ENCODE results near the gene PRTG.
"Not testable (repeated sequence)": the region's sequence is repeated elsewhere in the genome, so short reads cannot be mapped to it uniquely, and the experiment has no call there.

Gene PRTG

DNA sequence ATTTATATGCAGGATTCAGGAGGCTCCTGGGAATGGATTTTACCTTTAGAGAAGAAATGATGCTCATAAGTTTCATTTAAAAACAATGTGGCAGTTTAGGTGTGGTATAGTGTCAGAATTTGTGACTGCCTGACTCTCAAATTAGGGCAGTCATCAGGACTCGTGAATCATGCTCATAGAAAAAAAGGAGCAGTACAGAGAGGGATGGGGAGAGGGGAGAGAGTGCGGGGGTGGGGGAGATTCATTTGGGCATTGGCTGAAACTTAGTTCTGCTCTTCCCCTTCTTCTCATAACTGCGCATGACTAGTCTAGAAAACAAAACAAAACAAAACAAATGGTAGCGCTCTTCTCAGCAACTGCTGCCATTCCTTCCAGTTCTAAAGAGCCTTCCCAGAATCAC, 44.3 kb downstream of the PRTG start:
- no peak for DNase-seq

GRCh38 chr15:55696221-55696620, 46.7 kb downstream of the PRTG start:
- DNase-seq: no peak

- DNase-seq: no peak
These were observed 47.5 kb downstream of the PRTG start for GRCh38 chr15:55695432-55695831.

DNA sequence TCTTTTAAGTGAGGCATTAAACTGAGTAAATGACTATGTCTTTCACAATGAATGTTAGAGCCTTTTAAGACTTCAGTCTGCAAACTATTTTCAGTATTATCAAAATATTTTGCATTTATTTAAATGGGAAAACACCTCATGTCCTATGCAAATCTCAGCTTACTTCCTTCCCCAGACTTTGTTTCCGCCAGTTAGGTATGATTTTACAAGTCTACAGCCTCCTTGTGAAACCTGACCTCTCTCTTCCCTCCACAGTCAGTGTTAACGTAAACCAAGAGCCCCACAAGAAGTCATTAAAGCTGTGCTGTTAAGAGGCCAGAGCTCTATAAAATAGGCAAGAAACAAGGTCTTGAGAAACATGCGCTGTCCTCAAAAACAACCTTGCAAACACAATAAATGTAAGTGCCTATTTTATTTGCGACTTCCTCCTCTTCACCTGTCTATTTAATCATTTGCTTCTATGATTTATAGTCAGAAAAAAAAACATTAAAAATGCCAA, 48.3 kb downstream of the PRTG start:
- peak in 1 of 2 experiments; percentile 2 for DNase-seq

GRCh38 chr15:55693116-55693515, 49.8 kb downstream of the PRTG start:
- DNase-seq: not testable (repeated sequence)

DNA sequence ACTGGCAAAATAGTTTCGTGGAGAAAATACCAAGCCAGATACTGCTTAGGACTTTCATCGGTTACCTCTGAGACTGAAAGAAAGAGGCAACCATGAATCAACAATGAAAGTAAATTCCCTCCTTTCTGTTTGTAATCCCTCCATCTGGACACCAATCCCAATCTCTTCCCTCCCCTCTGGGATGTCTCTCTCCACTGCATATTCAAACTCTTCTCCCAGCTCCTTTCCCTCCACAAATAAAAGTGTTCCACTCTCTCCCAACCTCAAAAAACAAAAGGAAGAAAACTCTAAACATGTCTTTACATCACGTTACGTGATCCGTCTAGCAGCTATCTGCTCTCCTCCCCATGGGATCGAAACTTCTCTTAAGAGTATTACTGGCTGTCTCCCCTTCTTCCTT, 55.2 kb downstream of the PRTG start:
- DNase-seq: no peak

DNA sequence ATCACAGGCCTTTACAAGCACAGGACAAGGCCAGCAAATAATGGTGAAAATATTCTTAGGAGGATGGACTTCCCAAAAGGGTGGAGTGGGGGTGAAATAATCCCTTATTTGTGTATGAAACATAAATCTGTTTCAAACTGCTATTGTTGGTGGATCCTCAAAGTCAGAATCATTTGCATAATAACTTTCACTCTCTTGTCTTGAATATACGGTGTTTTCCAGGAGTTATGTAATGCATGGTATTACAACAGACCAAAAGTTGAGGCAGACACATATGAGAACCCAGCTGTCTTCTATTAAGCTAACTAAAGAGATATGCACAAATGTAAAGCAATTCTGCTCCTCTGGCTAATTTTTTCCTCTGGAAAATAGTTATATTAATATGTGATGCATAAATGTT, 57.7 kb downstream of the PRTG start:
- no peak for DNase-seq

DNA sequence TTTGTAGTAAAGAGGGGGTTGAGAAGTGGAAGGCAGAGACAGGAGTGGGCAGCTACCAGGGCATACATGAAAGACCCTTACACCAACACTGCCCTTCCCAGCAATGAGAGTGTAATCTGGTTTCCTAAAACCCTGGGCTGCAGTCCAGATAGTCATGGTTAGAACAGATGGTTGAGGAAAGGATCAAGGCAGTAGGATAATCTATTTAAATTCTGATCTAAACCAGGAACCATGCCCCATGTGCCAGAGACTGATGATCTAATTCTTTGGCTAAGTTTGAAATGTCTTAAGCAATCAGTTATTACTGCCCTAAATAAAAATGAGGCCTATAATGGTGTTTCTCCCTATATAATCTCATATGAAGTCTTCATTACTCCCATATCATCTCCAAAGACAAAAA, 59.6 kb downstream of the PRTG start:
- no peak for DNase-seq

DNA sequence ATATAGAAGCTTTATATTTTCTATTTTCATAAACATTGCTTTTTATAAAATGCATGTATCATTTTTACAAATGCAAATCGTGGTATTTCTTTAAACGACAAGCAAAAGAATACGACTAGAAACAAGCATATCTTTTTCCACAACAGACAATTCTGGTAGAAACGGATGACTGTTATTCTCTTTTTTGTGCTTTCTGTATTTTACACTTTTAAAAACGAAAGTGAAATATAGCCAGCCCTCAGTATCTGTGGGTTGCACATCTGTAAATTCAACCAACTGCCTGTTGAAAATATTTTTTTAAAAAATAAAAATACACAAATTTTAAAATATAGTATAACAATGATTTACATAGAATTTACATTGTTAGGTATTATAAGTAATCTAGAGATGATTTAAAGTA, 61.3 kb downstream of the PRTG start:
- DNase-seq: no peak

GRCh38 chr15:55676507-55676906, 66.4 kb downstream of the PRTG start:
- DNase-seq: no peak

- DNase-seq: no peak
These were observed 69.7 kb downstream of the PRTG start for GRCh38 chr15:55673287-55673686.

- no peak for DNase-seq
These were observed 73.7 kb downstream of the PRTG start for GRCh38 chr15:55669270-55669669.

DNA sequence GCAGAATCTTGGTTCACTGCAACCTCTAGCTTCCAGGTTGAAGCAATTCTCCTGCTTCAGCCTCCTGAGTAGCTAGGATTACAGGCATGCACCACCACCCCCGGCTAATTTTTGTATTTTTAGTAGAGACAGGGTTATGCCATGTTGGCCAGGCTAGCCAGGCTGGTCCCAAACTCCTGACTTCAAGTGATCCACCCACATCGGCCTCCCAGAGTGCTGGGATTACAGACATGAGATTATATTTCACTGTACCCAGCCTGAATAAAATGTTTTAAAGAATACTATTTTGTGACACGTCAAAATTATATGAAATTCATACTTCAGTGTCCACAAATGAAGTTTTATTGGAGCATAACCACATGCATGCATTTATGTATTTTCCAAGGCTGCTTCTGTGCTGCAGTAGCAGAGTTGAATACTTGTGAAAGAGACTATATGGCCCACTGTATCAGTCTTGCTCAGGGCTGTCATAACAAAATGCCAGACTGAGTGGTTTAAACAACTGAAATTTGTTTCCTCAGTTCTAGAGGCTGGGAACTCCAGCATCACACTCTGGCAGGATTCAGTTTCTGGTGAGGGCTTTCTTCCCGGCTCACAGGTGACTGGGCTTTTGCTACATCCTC, 77.2 kb downstream of the PRTG start:
- no peak for DNase-seq

DNA sequence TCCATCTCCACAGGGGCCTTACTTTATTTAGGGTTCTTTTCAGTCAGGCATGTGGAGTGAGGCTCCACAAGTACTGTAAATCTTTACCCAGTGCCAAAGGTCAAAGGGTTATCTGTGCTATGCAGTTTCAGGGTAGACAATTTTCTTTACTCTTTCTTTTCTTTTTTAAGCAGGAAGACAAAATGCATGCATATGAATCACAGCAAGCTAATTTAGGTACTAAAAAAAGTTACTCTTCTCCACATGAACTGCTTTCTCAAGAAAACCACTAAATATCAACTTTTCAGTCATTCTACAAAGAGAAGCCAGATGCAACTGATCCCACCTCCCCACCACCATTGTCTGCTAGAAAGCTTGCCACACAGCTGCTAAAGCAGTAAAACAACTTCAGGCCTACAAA, 81.5 kb downstream of the PRTG start:
- DNase-seq: no peak

DNA sequence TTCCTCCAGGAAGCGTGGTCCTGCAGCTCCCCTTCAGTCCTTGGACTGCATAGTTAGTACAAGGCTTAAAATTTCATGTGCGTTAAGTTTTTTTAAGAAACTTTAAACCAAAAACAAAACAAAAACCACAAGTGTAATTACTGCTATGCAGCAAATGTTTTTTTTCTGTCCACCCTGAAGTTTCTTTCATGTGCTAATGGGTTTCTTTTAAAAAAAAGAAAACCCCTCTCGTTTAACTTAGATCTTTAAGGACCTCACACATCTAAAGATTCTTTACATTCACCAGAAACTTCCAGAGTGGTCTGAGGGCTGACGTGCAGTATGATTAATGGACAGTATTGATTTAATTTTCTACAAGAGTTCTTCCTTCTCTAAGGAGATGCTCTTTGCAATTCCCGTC, 82.8 kb downstream of the PRTG start:
- no peak for DNase-seq

GRCh38 chr15:55659481-55659880, 83.5 kb downstream of the PRTG start:
- no peak for DNase-seq

- DNase-seq: no peak
These were observed 84.1 kb downstream of the PRTG start for GRCh38 chr15:55658886-55659285.

DNA sequence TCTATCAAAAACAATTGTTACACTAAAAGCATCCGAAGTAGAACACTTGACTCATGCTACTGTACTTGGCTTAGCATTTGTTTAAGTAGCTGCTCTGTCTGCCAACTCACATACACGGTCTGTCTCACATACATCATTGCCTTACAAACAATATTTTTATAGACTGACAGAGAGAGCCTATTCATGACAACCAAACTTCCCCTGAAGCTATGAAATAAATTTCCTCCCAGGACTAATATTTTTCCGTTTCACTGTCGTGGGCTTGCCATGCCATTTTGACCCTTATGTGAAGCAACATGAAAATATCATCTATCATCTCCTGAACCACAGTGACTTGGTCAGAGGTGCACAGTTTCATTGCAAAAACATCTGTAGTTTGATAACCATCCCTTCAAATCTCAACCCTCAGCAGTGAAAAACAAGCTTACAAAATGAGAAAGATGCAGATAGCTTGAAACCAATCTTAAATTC, 88.4 kb downstream of the PRTG start:
- DNase-seq: peak in 1 of 2 experiments; percentile 22

- DNase-seq: no peak
These were observed 90.0 kb downstream of the PRTG start for GRCh38 chr15:55652909-55653495.

GRCh38 chr15:55652359-55652758, 90.6 kb downstream of the PRTG start:
- no peak for DNase-seq

- no peak for DNase-seq
These were observed 93.9 kb downstream of the PRTG start for GRCh38 chr15:55649058-55649423.

DNA sequence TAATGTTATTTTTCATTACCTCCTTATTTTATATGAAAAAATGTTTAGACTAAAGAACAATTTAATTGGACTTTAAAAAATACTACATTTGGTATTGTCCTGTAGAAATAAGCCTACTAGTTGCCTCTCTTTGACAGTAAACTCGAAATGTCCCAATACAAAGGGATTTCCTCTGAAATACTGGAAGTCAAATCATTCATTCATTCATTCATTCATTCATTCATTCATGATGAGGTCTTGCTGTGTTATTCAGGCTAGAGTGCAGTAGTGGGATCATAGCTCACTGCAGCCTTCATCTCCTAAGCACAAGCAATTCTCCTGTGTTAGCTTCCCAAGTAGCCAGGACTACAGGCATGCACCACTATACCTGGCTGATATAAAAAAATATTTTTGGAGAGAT, 104.2 kb downstream of the PRTG start:
- no peak for DNase-seq

DNA sequence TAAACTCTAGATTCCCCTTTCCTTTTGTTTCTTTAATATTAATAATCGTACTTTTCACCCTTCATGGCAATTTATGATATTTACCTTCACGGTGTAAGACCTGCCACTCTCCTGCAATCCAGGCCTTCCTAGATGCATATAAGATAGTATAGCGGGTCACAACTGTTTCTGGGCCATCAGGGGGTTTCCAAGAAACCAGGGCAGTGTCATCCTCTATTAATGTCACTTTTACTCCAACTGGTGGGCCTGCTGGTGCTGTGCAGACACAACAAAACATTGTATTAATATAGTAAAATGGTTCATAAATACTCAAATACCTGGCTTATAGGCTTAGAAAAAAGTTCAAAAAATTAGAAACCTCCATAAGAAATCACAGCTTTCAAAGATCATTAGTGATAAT, 105.9 kb downstream of the PRTG start:
- no peak for DNase-seq

GRCh38 chr15:55633731-55634130, 109.2 kb downstream of the PRTG start:
- no peak for DNase-seq

DNA sequence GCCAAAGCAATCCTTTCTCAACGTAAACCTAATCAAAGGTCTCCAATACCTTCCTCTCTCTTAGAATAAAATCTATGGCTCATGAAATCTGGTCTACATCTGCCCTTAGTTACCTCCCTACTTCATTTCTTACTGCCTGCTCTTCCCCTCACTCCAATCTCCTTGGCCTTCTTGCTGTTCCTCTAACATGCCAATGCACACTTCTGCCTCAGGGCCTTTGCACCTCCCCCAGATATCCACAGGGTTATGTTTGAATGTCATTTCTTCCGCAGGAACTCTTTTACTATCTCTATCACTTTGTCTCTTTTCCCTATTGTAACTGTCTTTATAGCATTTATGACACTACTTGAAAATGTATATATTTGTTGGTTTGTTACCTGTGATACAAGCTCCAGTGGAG, 110.5 kb downstream of the PRTG start:
- DNase-seq: no peak
